ENCODE measurements around the gene SKIDA1. TPM values are rescaled to one million over a fixed set of nuclear protein-coding genes. Genes with fewer than 3 reads are reported as not detected.

The SKIDA1 gene
- total and polyA plus RNA-seq, 3 donors from 2014 or later: 4.7 to 6.9 (median 6.6) TPM

GRCh38 chr10:21464134-21464533 lies 61.3 kb downstream of the SKIDA1 start:
- no peak for TF ChIP-seq CTCF (IDR thresholded peaks at IDR 0.05)
- TF ChIP-seq POLR2A (IDR thresholded peaks at IDR 0.05): no peak
- Histone ChIP-seq H3K27ac (no peak overlapping the region), H3K4me1 (no peaks in the 10 kb centered on the region), H3K27me3 (no peaks in the 10 kb centered on the region), H3K9me3 (no peaks in the 10 kb centered on the region), H3K4me3 (no peak overlapping the region), H3K36me3 (ENCODE audit: low read depth, missing control alignments) (no peaks in the 10 kb centered on the region)
- no peak for DNase-seq
- WGBS, 2 donors: 90 to 98% methylated on average over 7 of the region's 7 CpGs
- intact Hi-C loops (cut with DNase I; ENCODE audit: low total_unique reads): no loop called here

MicroRNA genes within 50 kb of the gene (microRNA counts, 767-probe panel; counts per million panel counts)
- microRNA hsa-miR-1915-3p: 0 to 152 counts per million in 2 donors

Small RNA genes within 50 kb of the gene (microRNA-seq; reads per million reads assigned to microRNA genes)
- gene MIR1915 (ENCODE audit: borderline number of aligned reads in 2 of 2, borderline replicate concordance in 1 of 2): 2.8 to 7.0 reads per million in 2 donors

Small RNA genes within 50 kb of the gene (small RNA-seq; reads per million reads assigned to genes)
- gene MIR1915 (0 reads per million in 2 donors), gene RF00019 (0 reads per million in 2 donors), gene RNU6-306P (0 reads per million in 2 donors)

Other genes with a start within 250 kb of the SKIDA1 start
- gene MLLT10, start 8.6 kb upstream of the SKIDA1 start, total RNA-seq: 100 to 1,000 TPM; 130 to 144 TPM
- 243 TPM for gene MLLT10, start 8.6 kb upstream of the SKIDA1 start, polyA plus RNA-seq (ENCODE audit: insufficient read depth, low read depth, low replicate concordance)